CD14-positive monocyte (primary cell): ENCODE measurements around the gene HNF4A. TPM values are rescaled to one million over a fixed set of nuclear protein-coding genes. Genes with fewer than 3 reads are reported as not detected.

Experiments used
- DNase-seq, 3 donors: peaks; one replicate each; pipeline ENCODE4 v3.0.0-alpha.2; 2011 to 2022
- H2AFZ ChIP-seq: 2 replicates; pipeline ENCODE4 v1.6.0; 2012; ENCODE audit warnings: mild to moderate bottlenecking, low read depth, low read length, inconsistent platforms; ENCODE audit not compliant: insufficient read depth, poor library complexity, severe bottlenecking
- H3K27ac ChIP-seq, 2 donors: 1 replicate in 1 of 2; 2 replicates in 1 of 2; pipeline ENCODE4 v1.5.1; 2012 to 2013; ENCODE audit warnings: low read length in 2 of 2, control low read depth in 1 of 2, inconsistent platforms in 1 of 2, low read depth in 1 of 2, mild to moderate bottlenecking in 1 of 2
- H3K27me3 ChIP-seq, 2 donors: one replicate each; pipeline versions ENCODE4 v1.6.0 to v1.6.1; 2011 to 2013; ENCODE audit warnings: low read length in 2 of 2; ENCODE audit not compliant: control insufficient read depth in 2 of 2, insufficient read depth in 2 of 2
- H3K36me3 ChIP-seq, 2 donors: replicated peaks in 1 of 2; 1 replicate in 1 of 2; 2 replicates in 1 of 2; pipeline versions ENCODE4 v1.5.1 to v1.6.1; 2012 to 2013; ENCODE audit warnings: low read length in 2 of 2, control low read depth in 1 of 2, inconsistent platforms in 1 of 2, mild to moderate bottlenecking in 1 of 2; ENCODE audit not compliant: insufficient read depth in 2 of 2, control insufficient read depth in 1 of 2
- H3K4me1 ChIP-seq, 2 donors: 1 replicate in 1 of 2; 2 replicates in 1 of 2; pipeline versions ENCODE4 v1.5.1 to v1.6.1; 2012 to 2013; ENCODE audit warnings: low read length in 2 of 2, control low read depth in 1 of 2, inconsistent platforms in 1 of 2, mild to moderate bottlenecking in 1 of 2, moderate library complexity in 1 of 2; ENCODE audit not compliant: insufficient read depth in 2 of 2, control insufficient read depth in 1 of 2
- H3K4me2 ChIP-seq: replicated peaks from 2 replicates; pipeline ENCODE3; 2012; ENCODE audit warnings: low read length, moderate library complexity, mild to moderate bottlenecking; ENCODE audit not compliant: poor library complexity, severe bottlenecking; ENCODE audit errors: extremely low read depth
- H3K4me3 ChIP-seq, 3 experiments: fragments of 200-600 bp in 1 of 3; sonication (generic) in 1 of 3; replicated peaks in 1 of 3; 1 replicate in 2 of 3; 2 replicates in 1 of 3; pipeline ENCODE4 v1.5.1; 2011 to 2013; ENCODE audit warnings: low read length in 3 of 3, mild to moderate bottlenecking in 3 of 3, control low read depth in 2 of 3, low read depth in 2 of 3, inconsistent platforms in 1 of 3, moderate library complexity in 1 of 3
- H3K79me2 ChIP-seq: 2 replicates; pipeline ENCODE4 v1.6.0; 2012; ENCODE audit warnings: mild to moderate bottlenecking, control low read depth, inconsistent platforms, low read length, moderate library complexity; ENCODE audit not compliant: insufficient read depth
- H3K9ac ChIP-seq: 2 replicates; pipeline ENCODE4 v1.6.0; 2017; ENCODE audit warnings: low read length, mild to moderate bottlenecking; ENCODE audit not compliant: insufficient read depth, poor library complexity, severe bottlenecking
- H3K9me3 ChIP-seq, 2 donors: replicated peaks in 1 of 2; 1 replicate in 1 of 2; 2 replicates in 1 of 2; pipeline versions ENCODE4 v1.5.1 to v1.6.1; 2012 to 2013; ENCODE audit warnings: low read length in 2 of 2, control low read depth in 1 of 2; ENCODE audit not compliant: control insufficient read depth in 1 of 2, insufficient read depth in 1 of 2
- H4K20me1 ChIP-seq: 2 replicates; pipeline ENCODE4 v1.6.0; 2012; ENCODE audit warnings: mild to moderate bottlenecking, low read length, control low read depth, moderate library complexity; ENCODE audit not compliant: insufficient read depth
- H3K27ac Mint-ChIP-seq, 7 donors: one replicate each; pipeline ENCODE4 v1.8.0; 2020; ENCODE audit warnings: mild to moderate bottlenecking in 7 of 7, mixed read lengths in 7 of 7, moderate library complexity in 6 of 7, inconsistent platforms in 2 of 7
- H3K27me3 Mint-ChIP-seq, 3 donors: one replicate each; pipeline ENCODE4 v1.8.0; 2021 to 2022; ENCODE audit warnings: low read depth in 3 of 3, mild to moderate bottlenecking in 3 of 3, mixed read lengths in 3 of 3, moderate library complexity in 3 of 3, inconsistent platforms in 1 of 3
- H3K36me3 Mint-ChIP-seq, 2 donors: one replicate each; pipeline ENCODE4 v1.8.0; 2020; ENCODE audit warnings: mixed read lengths in 2 of 2, inconsistent platforms in 1 of 2, mild to moderate bottlenecking in 1 of 2
- H3K4me1 Mint-ChIP-seq: one replicate; pipeline ENCODE4 v1.8.0; 2020; ENCODE audit warnings: mild to moderate bottlenecking, mixed read lengths
- H3K4me3 Mint-ChIP-seq, 2 donors: one replicate each; pipeline ENCODE4 v1.8.0; 2020; ENCODE audit warnings: mild to moderate bottlenecking in 2 of 2, mixed read lengths in 2 of 2, moderate library complexity in 1 of 2
- H3K9me3 Mint-ChIP-seq, 7 donors: one replicate each; pipeline ENCODE4 v1.8.0; 2020 to 2022; ENCODE audit warnings: mixed read lengths in 7 of 7, mild to moderate bottlenecking in 6 of 7, moderate library complexity in 6 of 7, inconsistent platforms in 2 of 7
- CTCF ChIP-seq: fragments of 200-600 bp; IDR thresholded peaks from one replicate; pipeline ENCODE4 v1.8.0; 2022; ENCODE audit warnings: antibody characterized with exemption, mild to moderate bottlenecking
- WGBS: methylation state at CpG from one replicate; pipeline ENCODE4 v1.1.5; 2013; ENCODE audit warnings: missing lambda C conversion rate; ENCODE audit not compliant: insufficient coverage; 5-methylcytosine and 5-hydroxymethylcytosine counted together
- intact Hi-C, 2 donors: fragments of 100-400 bp; cut with micrococcal nuclease; formaldehyde crosslinking; loops; one replicate each; pipeline versions ENCODE4 v1.15.0 to v1.15.1; 2023
- polyA plus RNA-seq, 3 donors: library from polyadenylated mRNA; depleted of rRNA in 1 of 3; unstranded in 2 of 3; stranded (reverse) in 1 of 3; fragments of 300-500 nt in 2 of 3; fragments of >200 nt in 1 of 3; fragmentation: Illumina TruSeq in 2 of 3; gene quantifications; 1 replicate in 2 of 3; 2 replicates in 1 of 3; pipeline ENCODE4 v1.2.3, GENCODE V29; 2012 to 2021

HNF4A gene
- polyA plus RNA-seq, 3 donors = not detected

- H2AFZ ChIP-seq = no peak overlapping the region
- 79% methylated on average over 3 of the region's 3 CpGs for WGBS
- H3K27me3 ChIP-seq = no peaks in the 10 kb centered on the region
- intact Hi-C loops = no loop called here
- no peaks in the 10 kb centered on the region for H3K36me3 Mint-ChIP-seq
- peaks cover 0 to 1% (median 0%) of the 10 kb centered on the region in 7 donors for H3K9me3 Mint-ChIP-seq
- H3K27ac ChIP-seq = no peak overlapping the region
- H3K4me3 Mint-ChIP-seq = no peak overlapping the region
- TF ChIP-seq CTCF = no peak
- H3K79me2 ChIP-seq = no peaks in the 10 kb centered on the region
- no peaks in the 10 kb centered on the region for H3K9me3 ChIP-seq
- H3K4me1 Mint-ChIP-seq = peaks cover 5% of the 10 kb centered on the region
- no peak overlapping the region for H3K9ac ChIP-seq
- H3K4me2 ChIP-seq = no peak overlapping the region
- H3K4me1 ChIP-seq = no peaks in the 10 kb centered on the region
- H4K20me1 ChIP-seq = no peaks in the 10 kb centered on the region
- no peak overlapping the region for H3K4me3 ChIP-seq
- no peaks in the 10 kb centered on the region for H3K36me3 ChIP-seq
- peaks cover 0 to 6% (median 5%) of the 10 kb centered on the region in 3 donors for H3K27me3 Mint-ChIP-seq
- no peak overlapping the region for H3K27ac Mint-ChIP-seq
- DNase-seq = no peak
Measured at GRCh38 chr20:44399446-44399845, 43.9 kb downstream of the HNF4A start.

DNA sequence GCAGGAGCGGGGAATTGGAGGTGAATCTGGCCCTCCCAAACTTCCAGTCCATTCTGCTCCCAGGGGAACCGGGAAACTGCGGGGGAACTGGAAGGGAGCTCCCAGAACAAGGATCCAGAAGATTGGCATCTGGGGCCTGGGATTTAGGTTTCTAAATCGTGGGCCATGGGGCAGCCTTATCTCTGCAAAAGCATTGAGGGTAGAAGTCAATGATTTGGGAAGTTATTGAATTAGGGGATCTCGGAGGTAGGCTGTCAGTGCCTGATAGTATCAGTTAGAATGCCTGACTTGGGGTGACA is 45.1 kb downstream of the HNF4A start:
- Mint-ChIP-seq H3K9me3 (peaks cover 0 to 3% (median 0%) of the 10 kb centered on the region in 7 donors), H3K4me3 (no peak overlapping the region), H3K36me3 (no peaks in the 10 kb centered on the region), H3K27me3 (peaks cover 0 to 6% (median 5%) of the 10 kb centered on the region in 3 donors), H3K27ac (no peak overlapping the region), H3K4me1 (no peaks in the 10 kb centered on the region)
- Histone ChIP-seq H3K9ac (no peak overlapping the region), H3K79me2 (no peaks in the 10 kb centered on the region), H3K9me3 (no peaks in the 10 kb centered on the region), H3K4me2 (no peak overlapping the region), H3K27ac (no peak overlapping the region), H3K4me3 (no peak overlapping the region), H4K20me1 (no peaks in the 10 kb centered on the region), H3K4me1 (no peaks in the 10 kb centered on the region), H3K36me3 (no peaks in the 10 kb centered on the region), H3K27me3 (no peaks in the 10 kb centered on the region), H2AFZ (no peak overlapping the region)
- intact Hi-C loops = no loop called here
- no peak for TF ChIP-seq CTCF
- DNase-seq = no peak
- 93% methylated on average over 5 of the region's 5 CpGs for WGBS
